ENCODE data around the gene MRPS26. TPM values are rescaled to one million over a fixed set of nuclear protein-coding genes. Genes with fewer than 3 reads are reported as not detected.
A peak's percentile ranks its signal among the peaks of the same experiment; 100 is the strongest.

The MRPS26 gene
- total RNA-seq, 1 donor from 2014 or later = 27.3 TPM

GRCh38 chr20:3000852-3001523, 44.9 kb upstream of the MRPS26 start:
- Histone ChIP-seq H4K20me1 (ENCODE audit: insufficient read depth, low read length) (no peaks in the 10 kb centered on the region), H3K9me3 (ENCODE audit: insufficient read depth, low read depth, low read length) (no peaks in the 10 kb centered on the region), H3K36me3 (ENCODE audit: insufficient read depth, low read length) (peaks cover 9% of the 10 kb centered on the region), H3K27ac (ENCODE audit: low read depth, low read length) (no peak overlapping the region), H3K9ac (ENCODE audit: low read length) (no peak overlapping the region), H3K4me2 (ENCODE audit: low read length) (no peak overlapping the region), H2AFZ (ENCODE audit: low read depth, low read length) (no peak overlapping the region), H3K4me3 (ENCODE audit: insufficient read depth, low read depth, low read length) (no peak overlapping the region), H3K27me3 (ENCODE audit: insufficient read depth, low read length) (no peaks in the 10 kb centered on the region), H3K79me2 (ENCODE audit: insufficient read depth, low read length) (no peaks in the 10 kb centered on the region), H3K4me1 (ENCODE audit: insufficient read depth, low read length) (no peaks in the 10 kb centered on the region)
- TF ChIP-seq EZH2 (IDR thresholded peaks at IDR 0.05; ENCODE audit: insufficient read depth, low read length) = no peak
- TF ChIP-seq CTCF (IDR thresholded peaks at IDR 0.05; ENCODE audit: insufficient read depth, low read depth, low read length) = peak; percentile 33
- H3K4me3 Mint-ChIP-seq (ENCODE audit: unreplicated experiment) = no peak overlapping the region
- peaks cover 6% of the 10 kb centered on the region for H3K36me3 Mint-ChIP-seq (ENCODE audit: low read depth, unreplicated experiment)
- DNase-seq (ENCODE audit: low read depth) (peak; percentile 29), FAIRE-seq (no peak)
- no peaks in the 10 kb centered on the region for H3K27me3 Mint-ChIP-seq (ENCODE audit: low read depth, unreplicated experiment)
- H3K4me1 Mint-ChIP-seq (ENCODE audit: low read depth, unreplicated experiment) = no peaks in the 10 kb centered on the region
- H3K27ac Mint-ChIP-seq (ENCODE audit: unreplicated experiment) = no peak overlapping the region
- H3K9me3 Mint-ChIP-seq (ENCODE audit: unreplicated experiment) = no peaks in the 10 kb centered on the region

GRCh38 chr20:3003416-3003815, 42.4 kb upstream of the MRPS26 start:
- Mint-ChIP-seq H3K27me3 (ENCODE audit: low read depth, unreplicated experiment) (no peaks in the 10 kb centered on the region), H3K36me3 (ENCODE audit: low read depth, unreplicated experiment) (peaks cover 8% of the 10 kb centered on the region), H3K9me3 (ENCODE audit: unreplicated experiment) (no peaks in the 10 kb centered on the region), H3K4me3 (ENCODE audit: unreplicated experiment) (no peak overlapping the region), H3K27ac (ENCODE audit: unreplicated experiment) (no peak overlapping the region), H3K4me1 (ENCODE audit: low read depth, unreplicated experiment) (no peaks in the 10 kb centered on the region)
- no peak overlapping the region for H3K4me2 ChIP-seq (ENCODE audit: low read length)
- H3K9ac ChIP-seq (ENCODE audit: low read length) = no peak overlapping the region
- FAIRE-seq (no peak), DNase-seq (ENCODE audit: low read depth) (no peak)
- no peak for TF ChIP-seq EZH2 (IDR thresholded peaks at IDR 0.05; ENCODE audit: insufficient read depth, low read length)
- TF ChIP-seq CTCF (IDR thresholded peaks at IDR 0.05; ENCODE audit: insufficient read depth, low read depth, low read length) = no peak
- H3K4me3 ChIP-seq (ENCODE audit: insufficient read depth, low read depth, low read length) = no peak overlapping the region
- H3K27me3 ChIP-seq (ENCODE audit: insufficient read depth, low read length) = no peaks in the 10 kb centered on the region
- H3K36me3 ChIP-seq (ENCODE audit: insufficient read depth, low read length) = peaks cover 28% of the 10 kb centered on the region
- no peak overlapping the region for H3K27ac ChIP-seq (ENCODE audit: low read depth, low read length)
- H4K20me1 ChIP-seq (ENCODE audit: insufficient read depth, low read length) = no peaks in the 10 kb centered on the region
- H3K4me1 ChIP-seq (ENCODE audit: insufficient read depth, low read length) = no peaks in the 10 kb centered on the region
- no peaks in the 10 kb centered on the region for H3K79me2 ChIP-seq (ENCODE audit: insufficient read depth, low read length)
- H3K9me3 ChIP-seq (ENCODE audit: insufficient read depth, low read depth, low read length) = no peaks in the 10 kb centered on the region
- no peak overlapping the region for H2AFZ ChIP-seq (ENCODE audit: low read depth, low read length)

GRCh38 chr20:3010985-3011723, 34.7 kb upstream of the MRPS26 start:
- H3K9ac ChIP-seq (ENCODE audit: low read length) = no peak overlapping the region

More at GRCh38 chr20:3010985-3011723, 34.7 kb upstream of the MRPS26 start:
- Histone ChIP-seq H3K27ac (ENCODE audit: low read depth, low read length) (peak overlapping the region; percentile 7), H2AFZ (ENCODE audit: low read depth, low read length) (no peak overlapping the region), H3K9me3 (ENCODE audit: insufficient read depth, low read depth, low read length) (no peaks in the 10 kb centered on the region), H4K20me1 (ENCODE audit: insufficient read depth, low read length) (peaks cover 13% of the 10 kb centered on the region), H3K4me3 (ENCODE audit: insufficient read depth, low read depth, low read length) (no peak overlapping the region), H3K4me2 (ENCODE audit: low read length) (peak overlapping the region; percentile 24), H3K4me1 (ENCODE audit: insufficient read depth, low read length) (peaks cover 13% of the 10 kb centered on the region), H3K27me3 (ENCODE audit: insufficient read depth, low read length) (no peaks in the 10 kb centered on the region), H3K79me2 (ENCODE audit: insufficient read depth, low read length) (no peaks in the 10 kb centered on the region), H3K36me3 (ENCODE audit: insufficient read depth, low read length) (peaks cover 19% of the 10 kb centered on the region)
- Mint-ChIP-seq H3K9me3 (ENCODE audit: unreplicated experiment) (no peaks in the 10 kb centered on the region), H3K27ac (ENCODE audit: unreplicated experiment) (no peak overlapping the region), H3K4me1 (ENCODE audit: low read depth, unreplicated experiment) (peaks cover 17% of the 10 kb centered on the region), H3K27me3 (ENCODE audit: low read depth, unreplicated experiment) (no peaks in the 10 kb centered on the region), H3K36me3 (ENCODE audit: low read depth, unreplicated experiment) (peaks cover 24% of the 10 kb centered on the region), H3K4me3 (ENCODE audit: unreplicated experiment) (no peak overlapping the region)
- DNase-seq (ENCODE audit: low read depth) = peak; percentile 73
- FAIRE-seq = no peak
- TF ChIP-seq CTCF (IDR thresholded peaks at IDR 0.05; ENCODE audit: insufficient read depth, low read depth, low read length) (no peak), EZH2 (IDR thresholded peaks at IDR 0.05; ENCODE audit: insufficient read depth, low read length) (no peak)
